GM18502 (cell line): ENCODE measurements around the gene RBCK1.
"Not testable (repeated sequence)": the region's sequence is repeated elsewhere in the genome, so short reads cannot be mapped to it uniquely, and the experiment has no call there.

ENCODE experiments used
- ATAC-seq: cut with Tn5 transposase; IDR thresholded peaks from one replicate; pipeline ENCODE4 v1.9.1; 2021; ENCODE audit warnings: mild to moderate bottlenecking; ENCODE audit not compliant: unreplicated experiment, poor library complexity

The RBCK1 gene

GRCh38 chr20:375265-375889 lies 32.7 kb upstream of the RBCK1 start:
- ATAC-seq, result no peak

DNA sequence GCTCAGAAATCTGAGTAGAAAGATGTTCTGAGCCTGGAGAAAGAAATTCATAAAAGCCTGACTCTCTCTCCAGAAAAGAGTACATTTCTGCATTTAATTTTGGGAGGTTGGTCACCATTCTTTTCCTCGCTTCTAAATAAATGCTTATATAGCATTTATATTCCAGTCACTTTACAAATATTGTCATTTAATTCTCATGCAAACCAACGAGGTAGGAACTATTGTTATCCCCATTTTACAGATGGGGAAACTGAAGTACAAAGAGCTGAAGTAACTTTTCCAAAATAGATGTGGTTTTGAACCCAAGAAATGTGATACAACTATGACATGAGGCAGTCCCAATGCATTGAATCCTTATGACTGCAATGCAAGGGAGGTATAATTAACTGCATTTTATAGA lies 32.0 kb upstream of the RBCK1 start:
- no peak for ATAC-seq

GRCh38 chr20:376750-377149 lies 31.3 kb upstream of the RBCK1 start:
- no peak for ATAC-seq

DNA sequence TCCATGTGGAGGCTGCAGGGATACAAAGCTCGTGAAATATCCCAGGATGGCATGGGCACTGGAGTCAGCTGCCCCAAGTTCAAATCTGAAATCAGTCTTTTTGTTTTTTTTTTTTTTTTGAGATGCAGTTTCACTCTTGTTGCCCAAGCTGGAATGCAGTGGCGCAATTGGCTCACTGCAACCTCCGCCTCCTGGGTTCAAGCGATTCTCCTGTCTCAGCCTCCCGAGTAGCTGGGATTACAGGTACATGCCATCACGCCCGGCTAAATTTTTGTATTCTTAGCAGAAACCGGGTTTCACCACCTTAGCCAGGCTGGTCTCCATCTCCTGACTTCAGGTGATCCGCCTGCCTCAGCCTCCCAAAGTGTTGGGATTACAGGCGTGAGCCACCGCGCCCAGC lies 30.5 kb upstream of the RBCK1 start:
- ATAC-seq, result not testable (repeated sequence)

- ATAC-seq, result no peak
Observed at GRCh38 chr20:378961-379336, 29.1 kb upstream of the RBCK1 start.

GRCh38 chr20:380763-381580 lies 27.1 kb upstream of the RBCK1 start:
- ATAC-seq, result peak; percentile 54

- peak; percentile 66 for ATAC-seq
Observed at GRCh38 chr20:381581-382290, 26.4 kb upstream of the RBCK1 start.

GRCh38 chr20:382291-383115 lies 25.6 kb upstream of the RBCK1 start:
- ATAC-seq, result peak; percentile 11

GRCh38 chr20:383889-384288 lies 24.2 kb upstream of the RBCK1 start:
- no peak for ATAC-seq

- no peak for ATAC-seq
Observed at GRCh38 chr20:384723-385122, 23.4 kb upstream of the RBCK1 start.

DNA sequence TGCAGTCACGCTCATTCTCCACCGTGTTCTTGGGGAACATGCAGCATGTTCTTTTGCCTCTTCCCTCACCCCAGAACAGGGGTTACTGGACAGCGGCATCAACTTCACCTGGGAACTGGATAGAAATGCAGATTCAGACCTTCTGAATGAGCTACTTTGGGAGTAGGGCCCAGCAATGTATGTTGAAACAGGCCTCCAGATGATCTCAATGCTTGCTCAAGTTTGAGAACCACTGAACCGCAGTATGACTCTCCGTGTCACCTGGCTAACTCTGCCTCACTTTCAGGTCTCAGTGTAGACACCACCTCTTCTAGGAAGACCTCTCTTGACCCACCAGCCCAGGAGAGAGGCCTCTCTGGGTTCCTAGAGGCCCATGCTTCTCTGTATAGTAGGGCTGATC lies 22.7 kb upstream of the RBCK1 start:
- no peak for ATAC-seq

DNA sequence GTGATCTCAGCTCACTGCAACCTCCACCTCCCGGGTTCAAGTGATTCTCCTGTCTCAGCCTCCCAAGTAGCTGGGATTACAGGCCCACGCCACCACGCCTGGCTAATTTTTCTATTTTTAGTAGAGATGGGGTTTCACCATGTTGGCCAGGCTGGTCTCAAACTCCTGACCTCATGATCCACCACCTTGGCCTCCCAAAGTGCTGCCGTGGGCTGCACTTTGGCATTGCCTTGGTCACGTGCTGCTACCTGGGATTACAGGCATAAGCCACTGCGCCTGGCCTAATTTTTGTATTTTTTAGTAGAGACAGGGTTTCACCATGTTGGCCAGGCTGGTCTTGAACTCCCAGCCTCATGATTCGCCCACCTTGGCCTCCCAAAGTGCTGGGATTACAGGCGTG lies 21.5 kb upstream of the RBCK1 start:
- not testable (repeated sequence) for ATAC-seq

DNA sequence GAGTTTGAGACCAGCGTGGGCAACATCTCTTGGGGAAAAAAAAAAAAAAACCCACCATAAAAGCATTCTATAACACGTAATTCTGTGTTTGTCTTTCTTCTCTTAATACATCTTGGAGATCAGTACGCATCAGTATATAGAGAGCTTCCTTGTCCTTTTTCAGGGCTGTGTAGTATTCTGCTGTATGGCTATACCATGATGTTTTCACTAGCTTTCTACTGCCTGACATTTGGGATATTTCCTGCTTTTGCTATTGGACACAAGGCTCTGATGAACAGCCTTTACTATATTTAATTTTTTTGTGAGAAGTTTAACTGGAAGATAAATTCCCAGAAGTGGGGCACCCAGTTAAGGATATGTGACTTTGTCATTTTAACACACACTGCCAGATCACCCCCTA lies 20.6 kb upstream of the RBCK1 start:
- no peak for ATAC-seq

DNA sequence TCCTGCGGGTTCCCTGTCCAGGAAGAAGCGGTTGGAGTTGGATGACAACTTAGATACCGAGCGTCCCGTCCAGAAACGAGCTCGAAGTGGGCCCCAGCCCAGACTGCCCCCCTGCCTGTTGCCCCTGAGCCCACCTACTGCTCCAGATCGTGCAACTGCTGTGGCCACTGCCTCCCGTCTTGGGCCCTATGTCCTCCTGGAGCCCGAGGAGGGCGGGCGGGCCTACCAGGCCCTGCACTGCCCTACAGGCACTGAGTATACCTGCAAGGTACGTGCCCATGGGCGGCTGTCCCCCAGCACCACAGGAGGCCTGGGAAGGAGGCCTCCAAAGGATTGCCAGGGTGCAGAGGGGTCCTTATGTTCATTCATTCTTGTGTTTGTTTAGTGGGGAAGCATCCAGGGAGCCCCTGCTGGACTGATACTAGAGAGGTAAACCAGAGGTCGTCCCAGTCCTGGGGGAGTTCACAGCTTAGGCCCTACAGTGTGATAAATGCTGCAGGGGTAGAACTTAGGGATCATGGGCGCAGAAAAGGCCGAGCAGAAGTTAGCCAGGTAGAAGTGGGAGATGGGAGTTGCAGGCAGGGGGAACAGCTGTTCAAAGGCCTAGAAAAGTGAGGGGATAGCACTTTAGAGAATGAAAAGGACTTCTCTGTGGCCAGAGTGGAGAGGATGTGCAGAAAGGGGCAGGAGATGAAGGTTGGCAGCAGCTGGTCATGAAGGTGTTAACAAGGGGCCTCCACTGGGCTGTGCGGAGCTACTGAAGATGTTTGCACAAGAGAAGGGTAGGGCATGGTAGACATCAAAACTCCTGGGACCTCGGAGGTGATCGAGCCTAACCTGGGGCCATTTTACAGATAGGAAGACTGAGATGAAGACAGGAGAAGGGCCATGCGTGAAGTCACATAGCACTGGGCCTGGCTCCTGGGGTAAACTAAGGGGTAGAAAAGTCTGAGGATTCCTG lies 19.8 kb upstream of the RBCK1 start:
- no peak for ATAC-seq

DNA sequence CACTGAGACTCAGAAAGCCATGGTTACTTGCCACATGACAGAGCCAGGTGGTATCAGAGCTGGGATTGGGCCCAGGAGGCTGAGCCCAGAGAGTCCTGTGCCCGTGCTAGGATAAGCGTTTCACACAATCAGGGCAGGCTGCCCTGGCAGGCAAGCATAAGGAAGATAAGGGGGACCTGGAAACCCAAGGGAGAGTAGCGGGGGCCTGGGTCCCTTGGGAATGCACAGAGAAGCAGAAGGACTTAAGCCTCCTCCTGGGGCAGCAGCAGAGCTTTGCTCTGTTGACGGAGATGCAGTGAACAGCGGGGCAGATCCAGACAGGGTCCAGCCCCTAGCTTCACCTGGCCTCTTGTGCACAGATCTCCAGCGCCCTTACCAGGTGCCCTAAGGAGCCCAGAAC lies 18.9 kb upstream of the RBCK1 start:
- ATAC-seq, result no peak

DNA sequence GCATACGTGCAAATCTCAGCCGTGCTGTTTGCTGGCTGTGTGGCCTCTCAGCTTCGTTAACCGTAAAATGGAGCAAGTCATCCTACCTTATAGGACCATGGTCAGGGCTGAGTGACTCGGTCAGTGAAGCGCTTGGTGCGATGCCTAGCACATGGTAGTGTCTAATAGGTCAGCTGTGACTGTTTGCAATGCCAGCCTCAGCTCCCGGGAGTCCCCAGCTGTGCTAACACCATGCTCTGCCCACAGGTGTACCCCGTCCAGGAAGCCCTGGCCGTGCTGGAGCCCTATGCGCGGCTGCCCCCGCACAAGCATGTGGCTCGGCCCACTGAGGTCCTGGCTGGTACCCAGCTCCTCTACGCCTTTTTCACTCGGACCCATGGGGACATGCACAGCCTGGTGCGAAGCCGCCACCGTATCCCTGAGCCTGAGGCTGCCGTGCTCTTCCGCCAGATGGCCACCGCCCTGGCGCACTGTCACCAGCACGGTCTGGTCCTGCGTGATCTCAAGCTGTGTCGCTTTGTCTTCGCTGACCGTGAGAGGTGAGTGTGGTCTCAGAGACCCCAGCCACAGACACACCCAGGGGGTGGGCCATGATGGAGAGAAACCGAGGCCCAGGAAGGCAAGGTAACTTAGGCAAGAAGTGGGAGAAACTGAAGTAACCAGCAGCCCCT lies 16.9 kb upstream of the RBCK1 start:
- ATAC-seq, result no peak

GRCh38 chr20:393296-393695 lies 14.8 kb upstream of the RBCK1 start:
- ATAC-seq, result not testable (repeated sequence)

GRCh38 chr20:396252-396618 lies 11.9 kb upstream of the RBCK1 start:
- no peak for ATAC-seq
